Neural crest cell (in vitro differentiated cells): ENCODE data around the gene LRRC27. TPM values are rescaled to one million over a fixed set of nuclear protein-coding genes. Genes with fewer than 3 reads are reported as not detected.

Source experiments
- DNase-seq: peaks from one replicate; pipeline ENCODE4 v3.0.0; 2021; ENCODE audit warnings: low read depth, mixed read lengths, low spot score
- H3K27ac Mint-ChIP-seq: one replicate; pipeline ENCODE4 v1.8.0; 2021; ENCODE audit warnings: mild to moderate bottlenecking, mixed read lengths; ENCODE audit not compliant: unreplicated experiment
- H3K27me3 Mint-ChIP-seq: 2 replicates; pipeline ENCODE4 v1.8.0; 2021; ENCODE audit warnings: low read depth, mild to moderate bottlenecking, mixed read lengths
- H3K36me3 Mint-ChIP-seq: 2 replicates; pipeline ENCODE4 v1.8.0; 2021; ENCODE audit warnings: low read depth, mild to moderate bottlenecking, mixed read lengths
- H3K4me1 Mint-ChIP-seq: 2 replicates; pipeline ENCODE4 v1.8.0; 2021; ENCODE audit warnings: mixed read lengths
- H3K4me3 Mint-ChIP-seq: one replicate; pipeline ENCODE4 v1.8.0; 2021; ENCODE audit warnings: mild to moderate bottlenecking, mixed read lengths
- H3K9me3 Mint-ChIP-seq: 2 replicates; pipeline ENCODE4 v1.8.0; 2021; ENCODE audit warnings: mixed read lengths
- CTCF ChIP-seq: fragments of 200-600 bp; sonication (generic); conservative IDR thresholded peaks from 2 replicates; pipeline ENCODE4 v1.5.0; 2021; ENCODE audit warnings: antibody characterized with exemption, mild to moderate bottlenecking
- total RNA-seq: library from RNA; stranded (reverse); gene quantifications from 2 replicates; pipeline ENCODE4 v1.2.1, GENCODE V29; 2021

LRRC27 gene
- total RNA-seq, 1 donor from 2014 or later, result 21.9 TPM

GRCh38 chr10:132366006-132366405, 34.0 kb downstream of the LRRC27 start:
- Mint-ChIP-seq H3K4me3 (no peak overlapping the region), H3K9me3 (no peaks in the 10 kb centered on the region), H3K27me3 (no peaks in the 10 kb centered on the region), H3K27ac (no peak overlapping the region), H3K4me1 (peaks cover 4% of the 10 kb centered on the region), H3K36me3 (peaks cover 18% of the 10 kb centered on the region)
- no peak for TF ChIP-seq CTCF
- DNase-seq, result no peak

GRCh38 chr10:132366499-132366898, 34.5 kb downstream of the LRRC27 start:
- peaks cover 4% of the 10 kb centered on the region for H3K4me1 Mint-ChIP-seq
- no peak for DNase-seq
- no peak for TF ChIP-seq CTCF
- H3K4me3 Mint-ChIP-seq, result no peak overlapping the region
- H3K9me3 Mint-ChIP-seq, result no peaks in the 10 kb centered on the region
- no peak overlapping the region for H3K27ac Mint-ChIP-seq
- no peaks in the 10 kb centered on the region for H3K27me3 Mint-ChIP-seq
- H3K36me3 Mint-ChIP-seq, result peaks cover 18% of the 10 kb centered on the region

GRCh38 chr10:132368391-132368790, 36.4 kb downstream of the LRRC27 start:
- Mint-ChIP-seq H3K27ac (no peak overlapping the region), H3K27me3 (no peaks in the 10 kb centered on the region), H3K4me1 (peaks cover 8% of the 10 kb centered on the region), H3K4me3 (no peak overlapping the region), H3K9me3 (no peaks in the 10 kb centered on the region), H3K36me3 (peaks cover 18% of the 10 kb centered on the region)
- no peak for TF ChIP-seq CTCF
- no peak for DNase-seq

DNA sequence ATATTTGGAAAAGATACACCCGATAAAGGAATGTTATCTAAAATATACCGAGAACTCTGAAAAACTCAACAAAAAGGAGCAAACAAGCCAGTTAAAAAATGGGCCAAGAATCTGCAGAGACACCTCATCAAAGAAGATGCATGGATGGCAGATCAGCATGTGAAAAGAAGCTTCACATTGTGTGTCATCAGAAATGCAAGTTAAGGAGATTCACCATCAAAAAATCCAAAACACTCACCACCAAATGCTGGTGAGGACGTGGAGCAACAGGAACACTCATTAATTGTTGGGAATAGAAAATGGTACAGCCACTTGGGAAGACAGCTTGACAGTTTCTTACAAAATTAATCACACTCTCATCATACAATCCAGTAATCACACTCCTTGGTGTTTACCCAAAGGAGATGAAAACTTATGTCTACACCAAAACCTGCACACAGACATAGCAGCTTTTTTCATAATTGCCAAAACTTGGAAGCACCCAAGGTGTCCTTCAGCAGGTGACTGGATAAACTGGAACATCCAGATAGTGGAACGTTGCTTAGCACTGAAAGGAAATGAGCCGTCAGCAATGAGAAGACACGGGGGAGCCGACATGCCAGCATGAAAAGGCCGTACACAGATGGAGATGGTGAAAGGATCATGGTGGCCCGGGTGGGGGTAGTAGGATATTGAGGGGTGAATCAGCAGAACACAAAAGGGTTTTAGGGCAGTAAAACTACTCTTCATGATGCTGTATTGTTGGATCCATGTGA, 37.1 kb downstream of the LRRC27 start:
- peaks cover 18% of the 10 kb centered on the region for H3K36me3 Mint-ChIP-seq
- no peak for TF ChIP-seq CTCF
- no peaks in the 10 kb centered on the region for H3K27me3 Mint-ChIP-seq
- no peaks in the 10 kb centered on the region for H3K9me3 Mint-ChIP-seq
- no peak overlapping the region for H3K27ac Mint-ChIP-seq
- H3K4me1 Mint-ChIP-seq, result peaks cover 8% of the 10 kb centered on the region
- DNase-seq, result no peak
- H3K4me3 Mint-ChIP-seq, result no peak overlapping the region

DNA sequence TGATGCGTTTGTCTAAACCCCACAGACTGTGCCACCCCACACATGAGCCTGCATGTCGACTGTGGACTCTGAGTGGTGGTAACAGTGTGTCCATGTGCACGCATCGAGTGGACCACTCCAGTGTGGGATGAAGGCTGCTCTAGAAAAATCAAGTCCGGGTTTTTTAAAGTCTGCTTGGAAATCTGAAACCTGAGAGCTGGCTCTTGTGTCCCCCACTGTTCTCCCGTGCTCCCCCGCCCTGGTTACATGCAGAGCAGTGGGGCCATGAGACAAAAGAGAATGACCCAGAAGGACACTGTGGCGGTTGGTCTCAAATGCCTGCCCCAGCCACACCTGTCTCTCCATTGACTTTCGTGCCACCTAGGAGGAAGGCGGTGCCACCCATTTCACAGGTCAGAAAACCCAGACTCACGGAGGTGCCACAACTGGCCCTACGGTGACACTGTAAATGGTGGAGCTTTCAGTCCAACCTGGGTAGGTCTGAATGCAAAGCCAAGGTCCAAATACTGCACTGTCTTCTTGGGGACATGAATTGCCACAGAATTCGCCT, 37.7 kb downstream of the LRRC27 start:
- no peak for DNase-seq
- Mint-ChIP-seq H3K9me3 (no peaks in the 10 kb centered on the region), H3K27me3 (no peaks in the 10 kb centered on the region), H3K27ac (no peak overlapping the region), H3K4me1 (peaks cover 8% of the 10 kb centered on the region), H3K4me3 (no peak overlapping the region), H3K36me3 (peaks cover 14% of the 10 kb centered on the region)
- TF ChIP-seq CTCF, result no peak
